D721Med (cell line): ENCODE data around the gene MYBBP1A.

Experiments
- DNase-seq: peaks from one replicate; pipeline ENCODE4 v3.0.0; 2011; ENCODE audit warnings: low spot score; ENCODE audit not compliant: insufficient read length
- FAIRE-seq: peaks from 2 replicates; lab custom pipeline; 2011; peaks lifted over from hg19 to GRCh38; lab: Jason Lieb, UNC
- TF ChIP-seq, protein P1 (sequence below): IDR thresholded peaks from 2 replicates; pipeline ENCODE4 v1.5.1; 2012; ENCODE audit warnings: mild to moderate bottlenecking, control low read depth; ENCODE audit not compliant: insufficient read depth; ENCODE audit errors: missing control alignments

MYBBP1A gene

DNA sequence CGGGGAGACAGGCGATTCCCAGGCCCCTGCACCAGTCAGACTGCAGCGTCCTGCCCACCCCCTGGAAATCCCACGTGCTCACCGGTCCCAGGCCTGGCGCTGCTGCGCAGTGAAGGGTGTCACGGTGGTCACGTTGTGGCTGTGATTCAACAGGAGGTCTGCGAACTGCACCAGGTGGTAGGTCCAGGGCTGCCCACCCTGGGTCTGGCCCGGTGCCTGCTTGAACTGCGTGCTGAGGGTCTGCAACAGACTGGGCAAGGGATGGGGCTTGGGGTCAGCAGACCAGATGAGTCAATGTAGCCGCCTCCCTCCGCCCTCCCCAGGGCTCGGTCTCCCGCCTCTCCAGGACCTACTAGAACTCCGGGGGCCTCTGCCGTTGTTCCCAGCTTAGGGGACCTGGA is 7.1 kb downstream of the MYBBP1A start:
- DNase-seq (no peak), FAIRE-seq (no peak)
- TF ChIP-seq, protein P1, sequence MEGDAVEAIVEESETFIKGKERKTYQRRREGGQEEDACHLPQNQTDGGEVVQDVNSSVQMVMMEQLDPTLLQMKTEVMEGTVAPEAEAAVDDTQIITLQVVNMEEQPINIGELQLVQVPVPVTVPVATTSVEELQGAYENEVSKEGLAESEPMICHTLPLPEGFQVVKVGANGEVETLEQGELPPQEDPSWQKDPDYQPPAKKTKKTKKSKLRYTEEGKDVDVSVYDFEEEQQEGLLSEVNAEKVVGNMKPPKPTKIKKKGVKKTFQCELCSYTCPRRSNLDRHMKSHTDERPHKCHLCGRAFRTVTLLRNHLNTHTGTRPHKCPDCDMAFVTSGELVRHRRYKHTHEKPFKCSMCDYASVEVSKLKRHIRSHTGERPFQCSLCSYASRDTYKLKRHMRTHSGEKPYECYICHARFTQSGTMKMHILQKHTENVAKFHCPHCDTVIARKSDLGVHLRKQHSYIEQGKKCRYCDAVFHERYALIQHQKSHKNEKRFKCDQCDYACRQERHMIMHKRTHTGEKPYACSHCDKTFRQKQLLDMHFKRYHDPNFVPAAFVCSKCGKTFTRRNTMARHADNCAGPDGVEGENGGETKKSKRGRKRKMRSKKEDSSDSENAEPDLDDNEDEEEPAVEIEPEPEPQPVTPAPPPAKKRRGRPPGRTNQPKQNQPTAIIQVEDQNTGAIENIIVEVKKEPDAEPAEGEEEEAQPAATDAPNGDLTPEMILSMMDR, result no peak

DNA sequence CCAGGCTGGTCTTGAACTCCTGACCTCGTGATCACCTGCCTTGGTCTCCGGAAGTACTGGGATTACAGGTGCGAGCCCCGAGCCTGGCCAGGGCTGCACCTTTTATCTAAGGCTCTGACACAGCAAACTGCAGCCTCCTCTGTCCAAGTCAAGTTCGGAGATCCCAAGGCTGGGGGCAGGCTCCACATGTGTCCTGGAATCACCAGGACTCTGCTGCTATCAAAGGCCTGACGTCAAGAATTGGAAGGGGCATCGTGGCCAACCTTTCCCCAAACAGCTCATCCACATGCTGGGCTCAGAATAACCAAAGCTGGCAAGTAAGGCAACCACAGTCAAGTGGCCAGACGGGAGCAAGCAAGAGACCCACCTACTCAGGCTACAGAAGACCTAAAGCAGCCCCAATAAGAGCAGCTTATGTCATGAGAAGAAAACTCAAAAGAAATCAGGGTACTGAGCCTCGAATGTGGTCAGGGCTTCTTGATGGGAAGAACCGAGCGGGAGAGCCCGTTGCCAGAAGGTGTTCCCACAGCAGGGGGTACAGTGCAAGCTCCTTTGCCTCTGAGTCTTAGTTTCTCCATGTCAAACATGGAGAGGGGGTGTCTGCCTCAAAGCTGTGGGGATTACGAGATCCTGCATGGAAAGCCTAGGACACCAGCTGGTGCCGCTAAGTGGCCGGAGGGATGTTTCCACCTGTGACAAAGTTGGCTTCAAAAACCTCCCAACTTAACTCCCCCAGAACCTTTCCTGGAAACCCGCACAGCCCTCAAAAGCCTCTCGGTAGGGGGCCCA is 7.9 kb downstream of the MYBBP1A start:
- no peak for FAIRE-seq

DNA sequence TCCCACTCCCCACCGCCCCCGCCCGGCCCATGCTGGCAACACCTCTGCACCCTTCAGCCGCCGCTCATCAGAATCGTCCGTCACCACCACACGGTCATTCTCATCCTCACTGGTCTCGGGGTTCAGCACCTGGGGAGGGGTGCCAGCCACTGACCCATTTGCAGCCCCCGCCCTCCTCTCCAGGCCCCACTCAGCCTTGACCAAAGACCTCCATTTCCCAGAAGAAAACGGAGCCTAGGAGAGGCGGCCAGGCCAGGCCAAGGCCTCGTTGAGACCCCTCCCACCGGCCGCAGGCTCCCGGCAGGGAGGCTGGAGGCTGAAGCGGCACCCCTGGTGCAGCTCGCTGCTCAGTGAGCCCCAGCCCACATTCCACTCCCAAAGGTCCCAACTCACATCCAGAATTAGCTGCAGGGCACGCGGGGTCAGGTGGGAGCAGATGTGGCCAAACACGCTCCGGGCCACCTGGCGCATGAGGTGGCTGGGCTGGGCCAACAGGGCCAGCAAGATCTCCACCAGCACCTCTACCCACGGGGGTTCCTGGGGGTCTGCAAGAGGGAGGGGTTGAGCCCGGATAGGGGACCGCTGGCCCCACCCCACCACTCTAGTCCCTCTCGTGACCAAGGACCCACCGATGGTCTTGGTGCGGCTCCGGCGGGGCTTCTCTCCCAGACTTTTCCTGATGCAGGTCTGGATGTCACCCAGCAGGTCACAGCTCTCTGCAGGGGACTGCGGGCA is 9.8 kb downstream of the MYBBP1A start:
- TF ChIP-seq, protein P1, result no peak
- FAIRE-seq (no peak), DNase-seq (no peak)

More for the DNA sequence above, 7.9 kb downstream of the MYBBP1A start:
- TF ChIP-seq, protein P1, result no peak
- no peak for DNase-seq

DNA sequence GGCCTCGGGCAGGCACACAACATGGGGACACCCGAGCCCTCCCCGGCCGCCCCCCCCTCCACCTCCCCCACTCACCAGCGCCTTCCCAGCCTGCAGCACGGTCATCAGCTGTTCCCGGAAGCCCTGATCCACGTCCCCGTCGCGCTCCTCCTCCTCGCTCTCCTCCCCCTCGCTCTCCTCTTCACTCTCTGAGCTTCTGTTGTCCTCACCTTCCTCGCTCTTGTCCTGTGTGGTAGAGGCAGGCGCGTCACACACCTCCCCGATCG is 10.3 kb downstream of the MYBBP1A start:
- no peak for FAIRE-seq
- no peak for DNase-seq
- TF ChIP-seq, protein P1, result no peak

DNA sequence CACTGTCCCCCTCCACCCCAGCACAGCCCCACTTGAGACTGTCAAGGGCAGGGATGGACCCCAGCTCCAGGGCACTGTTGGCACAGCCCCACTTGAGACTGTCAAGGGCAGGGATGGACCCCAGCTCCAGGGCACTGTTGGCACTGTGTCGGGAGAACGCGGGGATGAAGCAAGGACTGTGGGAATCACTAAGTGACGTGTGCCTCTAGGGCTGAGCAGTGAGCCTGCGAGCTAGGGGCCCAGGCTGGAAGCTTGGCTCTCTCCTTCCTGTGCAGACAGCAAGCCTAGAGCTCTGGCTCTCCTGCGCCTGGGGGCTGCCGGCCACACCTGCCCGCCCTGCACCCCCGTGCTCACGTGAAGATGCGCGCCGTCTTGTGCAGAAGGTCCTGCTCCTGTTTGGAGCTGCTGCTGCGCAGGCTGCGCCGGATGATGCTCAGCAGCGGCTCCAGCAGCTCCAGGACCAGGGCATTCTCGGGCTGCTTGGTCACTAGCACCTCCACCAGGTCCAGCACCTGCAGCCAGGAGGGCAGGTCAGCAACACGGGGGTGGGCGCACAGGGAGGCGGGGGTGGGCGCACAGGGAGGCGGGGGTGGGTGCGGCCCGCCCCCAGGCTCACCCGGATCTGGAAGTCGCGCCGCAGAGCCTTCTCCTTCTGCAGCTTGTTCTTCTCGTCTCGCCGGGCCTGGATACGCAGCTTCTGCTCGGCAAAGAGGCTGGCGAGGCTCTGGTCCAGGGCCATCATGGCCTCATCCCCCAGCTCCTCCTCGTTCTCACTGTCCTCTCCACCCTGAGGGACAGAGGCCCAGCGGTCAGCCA is 10.8 kb downstream of the MYBBP1A start:
- TF ChIP-seq, protein P1, result no peak
- FAIRE-seq (no peak), DNase-seq (no peak)

DNA sequence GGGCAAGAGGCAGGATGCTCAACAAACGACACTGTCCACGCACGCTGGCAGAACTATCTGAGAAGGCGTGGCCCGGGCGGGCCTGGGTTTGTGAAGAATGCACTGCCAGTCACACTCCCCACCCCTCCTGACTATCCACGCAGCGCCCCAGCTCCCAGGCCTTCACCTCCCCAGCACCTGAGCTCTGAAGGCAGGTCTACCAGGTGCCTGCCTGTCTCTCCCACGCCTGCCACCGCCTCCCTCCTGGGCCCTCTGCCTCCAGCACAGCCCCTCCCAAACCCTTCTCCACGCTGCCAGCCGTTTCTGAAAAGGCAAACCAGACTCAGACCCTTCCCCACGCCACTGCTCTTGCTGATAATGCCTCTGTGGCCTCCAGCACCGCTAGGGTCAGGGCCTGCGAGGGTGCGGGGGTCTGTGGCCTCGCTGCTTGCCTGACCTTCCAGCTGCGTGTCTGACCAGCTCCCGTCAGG is 11.6 kb downstream of the MYBBP1A start:
- FAIRE-seq (no peak), DNase-seq (no peak)
- TF ChIP-seq, protein P1, result no peak
